Natural killer cell (primary cell): ENCODE results near the gene NPR3. TPM values are rescaled to one million over a fixed set of nuclear protein-coding genes. Genes with fewer than 3 reads are reported as not detected.

Experiments used
- ATAC-seq, 3 donors: fragments of 150-1000 bp in 2 of 3; fragments of 200-7000 bp in 1 of 3; cut with Tn5 transposase; 1 replicate in 1 of 3; 2 replicates in 2 of 3; pipeline ENCODE4 v1.10.0; 2021; ENCODE audit warnings: mild to moderate bottlenecking in 2 of 3, moderate library complexity in 2 of 3
- DNase-seq, 2 donors: peaks; one replicate each; pipeline versions ENCODE4 v3.0.0 to v3.0.0-alpha.2; 2013 to 2021; ENCODE audit warnings: mixed read lengths in 1 of 2
- H3K27ac ChIP-seq: one replicate; pipeline ENCODE4 v1.5.1; 2013; ENCODE audit warnings: mild to moderate bottlenecking, low read length
- H3K27me3 ChIP-seq: one replicate; pipeline ENCODE4 v1.6.1; 2013; ENCODE audit warnings: low read length; ENCODE audit not compliant: control insufficient read depth, insufficient read depth
- H3K36me3 ChIP-seq: one replicate; pipeline ENCODE4 v1.6.1; 2013; ENCODE audit warnings: low read length; ENCODE audit not compliant: control insufficient read depth, insufficient read depth
- H3K4me1 ChIP-seq: one replicate; pipeline ENCODE4 v1.6.1; 2013; ENCODE audit warnings: low read length; ENCODE audit not compliant: control insufficient read depth, insufficient read depth
- H3K4me3 ChIP-seq: one replicate; pipeline ENCODE4 v1.5.1; 2013; ENCODE audit warnings: low read length
- H3K9me3 ChIP-seq: one replicate; pipeline ENCODE4 v1.6.1; 2013; ENCODE audit warnings: low read length; ENCODE audit not compliant: control insufficient read depth, insufficient read depth
- H3K27ac Mint-ChIP-seq, 2 donors: one replicate each; pipeline ENCODE4 v1.8.0; 2022; ENCODE audit warnings: mild to moderate bottlenecking in 2 of 2, mixed read lengths in 2 of 2, moderate library complexity in 1 of 2
- H3K27me3 Mint-ChIP-seq, 2 donors: one replicate each; pipeline ENCODE4 v1.8.0; 2022; ENCODE audit warnings: low read depth in 2 of 2, mixed read lengths in 2 of 2
- H3K36me3 Mint-ChIP-seq: one replicate; pipeline ENCODE4 v1.8.0; 2022; ENCODE audit warnings: mixed read lengths
- H3K4me1 Mint-ChIP-seq, 2 donors: one replicate each; pipeline ENCODE4 v1.8.0; 2022; ENCODE audit warnings: mixed read lengths in 2 of 2
- H3K4me3 Mint-ChIP-seq: one replicate; pipeline ENCODE4 v1.8.0; 2022; ENCODE audit warnings: mild to moderate bottlenecking, moderate library complexity, mixed read lengths
- H3K9me3 Mint-ChIP-seq, 2 donors: one replicate each; pipeline ENCODE4 v1.8.0; 2022; ENCODE audit warnings: mixed read lengths in 2 of 2
- WGBS: methylation state at CpG from one replicate; pipeline ENCODE4 v1.1.7; 2013; ENCODE audit warnings: missing lambda C conversion rate; ENCODE audit not compliant: insufficient coverage; 5-methylcytosine and 5-hydroxymethylcytosine counted together
- intact Hi-C: fragments of 100-400 bp; cut with micrococcal nuclease; formaldehyde crosslinking; loops from one replicate; pipeline ENCODE4 v1.14.2; 2022
- total RNA-seq, 4 donors: library from RNA; stranded (reverse); fragments of 120-200 nt in 1 of 4; gene quantifications; one replicate each; pipeline versions ENCODE4 v1.2.3 to v1.2.4, GENCODE V29; 2013 to 2022
- TF ChIP-seq, protein P1 (sequence below): fragments of 200-600 bp; IDR thresholded peaks from one replicate; pipeline ENCODE4 v1.8.0; 2022; ENCODE audit warnings: antibody characterized with exemption

The NPR3 gene
- total RNA-seq, 3 donors from 2014 or later (not counting 1 experiment from before 2014, with no cell fraction given), result 0.23 TPM; not detected in 2

DNA sequence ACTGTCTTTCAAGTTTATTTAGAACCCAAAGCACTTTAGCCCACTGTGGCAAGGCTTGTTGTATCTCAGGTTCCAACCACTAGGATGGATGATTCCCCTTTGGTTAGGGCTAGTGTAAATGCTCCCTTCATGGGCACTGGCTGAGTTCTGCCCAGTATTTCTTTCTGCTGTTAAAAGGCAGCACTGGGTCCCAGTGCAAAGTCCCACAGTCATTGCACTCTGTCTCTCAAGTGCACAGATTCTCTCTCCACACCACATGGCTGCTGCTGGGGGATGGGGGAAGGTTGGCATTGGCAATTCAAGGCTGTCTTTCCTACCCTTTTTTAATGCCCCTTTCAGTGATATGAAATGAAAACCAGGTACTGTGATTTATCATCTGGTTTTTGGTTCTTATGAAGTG lies 7.2 kb upstream of the NPR3 start:
- TF ChIP-seq, protein P1, sequence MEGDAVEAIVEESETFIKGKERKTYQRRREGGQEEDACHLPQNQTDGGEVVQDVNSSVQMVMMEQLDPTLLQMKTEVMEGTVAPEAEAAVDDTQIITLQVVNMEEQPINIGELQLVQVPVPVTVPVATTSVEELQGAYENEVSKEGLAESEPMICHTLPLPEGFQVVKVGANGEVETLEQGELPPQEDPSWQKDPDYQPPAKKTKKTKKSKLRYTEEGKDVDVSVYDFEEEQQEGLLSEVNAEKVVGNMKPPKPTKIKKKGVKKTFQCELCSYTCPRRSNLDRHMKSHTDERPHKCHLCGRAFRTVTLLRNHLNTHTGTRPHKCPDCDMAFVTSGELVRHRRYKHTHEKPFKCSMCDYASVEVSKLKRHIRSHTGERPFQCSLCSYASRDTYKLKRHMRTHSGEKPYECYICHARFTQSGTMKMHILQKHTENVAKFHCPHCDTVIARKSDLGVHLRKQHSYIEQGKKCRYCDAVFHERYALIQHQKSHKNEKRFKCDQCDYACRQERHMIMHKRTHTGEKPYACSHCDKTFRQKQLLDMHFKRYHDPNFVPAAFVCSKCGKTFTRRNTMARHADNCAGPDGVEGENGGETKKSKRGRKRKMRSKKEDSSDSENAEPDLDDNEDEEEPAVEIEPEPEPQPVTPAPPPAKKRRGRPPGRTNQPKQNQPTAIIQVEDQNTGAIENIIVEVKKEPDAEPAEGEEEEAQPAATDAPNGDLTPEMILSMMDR, result no peak

DNA sequence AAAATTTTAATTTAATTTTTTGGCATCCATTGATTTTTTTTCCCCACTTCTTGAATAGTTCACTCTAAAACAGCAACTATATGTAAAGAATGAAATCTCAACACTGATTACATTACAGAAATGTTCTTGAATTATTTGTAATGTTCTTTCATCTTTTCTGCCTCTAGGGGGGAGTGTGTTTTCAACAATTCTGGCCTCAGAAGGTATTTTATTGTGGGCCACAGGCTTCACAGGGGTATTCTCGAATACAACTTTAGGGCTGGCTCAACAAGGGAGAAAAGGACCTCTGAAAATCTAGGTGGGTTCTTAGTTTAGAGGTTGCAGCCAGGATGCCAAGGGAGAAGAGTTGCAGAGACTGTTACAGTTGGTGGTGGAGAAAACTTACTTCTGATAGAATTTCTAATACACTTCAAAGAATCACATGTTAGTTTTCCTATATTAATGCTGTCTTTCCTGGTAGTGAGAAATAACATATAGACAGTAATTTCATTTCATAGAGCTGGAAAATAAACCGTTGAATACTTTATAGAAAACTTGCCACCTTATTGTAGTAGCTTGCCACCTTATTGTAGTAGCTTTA lies 3.6 kb upstream of the NPR3 start:
- H3K27ac Mint-ChIP-seq, result no peak overlapping the region

More for the DNA sequence above, 7.2 kb upstream of the NPR3 start:
- Mint-ChIP-seq H3K4me1 (peaks cover 4 to 9% of the 10 kb centered on the region in 2 donors), H3K36me3 (no peaks in the 10 kb centered on the region), H3K4me3 (no peak overlapping the region), H3K27me3 (peaks cover 33 to 55% of the 10 kb centered on the region in 2 donors), H3K9me3 (peaks cover 4 to 6% of the 10 kb centered on the region in 2 donors), H3K27ac (no peak overlapping the region)
- Histone ChIP-seq H3K27ac (no peak overlapping the region), H3K27me3 (peaks cover 16% of the 10 kb centered on the region), H3K4me3 (no peak overlapping the region), H3K4me1 (peaks cover 3% of the 10 kb centered on the region), H3K36me3 (no peaks in the 10 kb centered on the region), H3K9me3 (no peaks in the 10 kb centered on the region)
- intact Hi-C loops, result no loop called here
- DNase-seq, result no peak
- ATAC-seq, result no peak

GRCh38 chr5:32708949-32709348 lies 2.2 kb upstream of the NPR3 start:
- peaks cover 35 to 44% of the 10 kb centered on the region in 2 donors for H3K4me1 Mint-ChIP-seq
- intact Hi-C loops, result no loop called here
- peak overlapping the region; percentile 66 for H3K4me3 Mint-ChIP-seq
- Histone ChIP-seq H3K4me1 (peaks cover 46% of the 10 kb centered on the region), H3K27ac (no peak overlapping the region), H3K4me3 (no peak overlapping the region), H3K36me3 (no peaks in the 10 kb centered on the region), H3K27me3 (peaks cover 48% of the 10 kb centered on the region), H3K9me3 (no peaks in the 10 kb centered on the region)
- no peaks in the 10 kb centered on the region for H3K36me3 Mint-ChIP-seq
- peak in 1 of 3 donors; percentile 34 for ATAC-seq
- H3K9me3 Mint-ChIP-seq, result no peaks in the 10 kb centered on the region
- TF ChIP-seq, protein P1, result no peak
- WGBS, result 1% methylated on average over 16 of the region's 16 CpGs
- no peak for DNase-seq
- peaks cover 49 to 64% of the 10 kb centered on the region in 2 donors for H3K27me3 Mint-ChIP-seq
- no peak overlapping the region for H3K27ac Mint-ChIP-seq

More for the DNA sequence above, 3.6 kb upstream of the NPR3 start:
- Histone ChIP-seq H3K36me3 (no peaks in the 10 kb centered on the region), H3K27ac (no peak overlapping the region), H3K4me1 (peaks cover 33% of the 10 kb centered on the region), H3K27me3 (peaks cover 34% of the 10 kb centered on the region), H3K9me3 (no peaks in the 10 kb centered on the region), H3K4me3 (no peak overlapping the region)
- Mint-ChIP-seq H3K4me1 (peaks cover 29 to 36% of the 10 kb centered on the region in 2 donors), H3K4me3 (peak overlapping the region; percentile 59), H3K27me3 (peaks cover 41 to 54% of the 10 kb centered on the region in 2 donors), H3K36me3 (no peaks in the 10 kb centered on the region), H3K9me3 (no peaks in the 10 kb centered on the region)
- TF ChIP-seq, protein P1, result peak; percentile 45
- ATAC-seq, result no peak
- 6% methylated on average over 1 of the region's 2 CpGs for WGBS
- DNase-seq, result no peak
- intact Hi-C loops, result no loop called here
